Neural cell (in vitro differentiated cells): Measurements from ENCODE around the gene FERMT2. TPM values are rescaled to one million over a fixed set of nuclear protein-coding genes. Genes with fewer than 3 reads are reported as not detected.

Source experiments
- H2AFZ ChIP-seq: fragments of 200-600, 300-800 bp; sonication (generic), shearing (Covaris generic); 2 replicates; pipeline ENCODE4 v1.6.0; 2014; ENCODE audit warnings: low read depth, mild to moderate bottlenecking, antibody characterized with exemption, low read length, moderate library complexity
- H3F3A ChIP-seq: fragments of 200-600 bp; shearing (Covaris generic); 2 replicates; pipeline ENCODE4 v1.6.1; 2016; ENCODE audit warnings: mild to moderate bottlenecking, moderate library complexity, mixed read lengths, antibody characterized with exemption, low read length; ENCODE audit not compliant: insufficient read depth, poor library complexity, severe bottlenecking
- H3K27ac ChIP-seq: fragments of 200-600, 300-800 bp; sonication (generic), shearing (Covaris generic); 2 replicates; pipeline ENCODE4 v1.5.1; 2014; ENCODE audit warnings: mild to moderate bottlenecking, low read length, moderate library complexity
- H3K27me3 ChIP-seq: fragments of 300-800, 200-600 bp; sonication (generic), shearing (Covaris generic); 2 replicates; pipeline ENCODE4 v1.6.0; 2014; ENCODE audit warnings: mild to moderate bottlenecking, low read depth, low read length, moderate library complexity; ENCODE audit not compliant: insufficient read depth
- H3K36me3 ChIP-seq: fragments of 300-800, 200-600 bp; sonication (generic), shearing (Covaris generic); 2 replicates; pipeline ENCODE4 v1.5.1; 2014; ENCODE audit warnings: mild to moderate bottlenecking, antibody characterized with exemption, low read length, moderate library complexity; ENCODE audit not compliant: insufficient read depth
- H3K4me2 ChIP-seq: fragments of 300-800, 200-600 bp; sonication (generic), shearing (Covaris generic); 2 replicates; pipeline ENCODE4 v1.6.0; 2014; ENCODE audit warnings: mild to moderate bottlenecking, low read length
- H3K4me3 ChIP-seq: fragments of 300-800, 200-600 bp; sonication (generic), shearing (Covaris generic); 2 replicates; pipeline ENCODE4 v1.5.1; 2014; ENCODE audit warnings: mild to moderate bottlenecking, low read length, moderate library complexity
- H3K79me2 ChIP-seq: fragments of 200-600 bp; shearing (Covaris generic); replicated peaks from 2 replicates; pipeline ENCODE4 v1.6.0; 2014; ENCODE audit warnings: mild to moderate bottlenecking, low read length, moderate library complexity; ENCODE audit not compliant: insufficient read depth
- H3K9ac ChIP-seq: fragments of 300-800, 200-600 bp; sonication (generic), shearing (Covaris generic); 2 replicates; pipeline ENCODE4 v1.6.1; 2016; ENCODE audit warnings: mild to moderate bottlenecking, low read length, mixed read lengths
- H3K9me2 ChIP-seq: fragments of 200-600 bp; shearing (Covaris generic); 2 replicates; pipeline ENCODE4 v1.6.1; 2016; ENCODE audit warnings: mild to moderate bottlenecking, low read length, mixed read lengths; ENCODE audit not compliant: insufficient read depth
- H3K9me3 ChIP-seq: fragments of 200-600, 300-800 bp; sonication (generic), shearing (Covaris generic); 2 replicates; pipeline ENCODE4 v1.6.1; 2016; ENCODE audit warnings: mild to moderate bottlenecking, mixed run types, low read length, moderate library complexity, mixed read lengths
- H4K20me1 ChIP-seq: fragments of 200-600 bp; shearing (Covaris generic); 2 replicates; pipeline ENCODE4 v1.6.1; 2016; ENCODE audit warnings: mild to moderate bottlenecking, mixed run types; ENCODE audit not compliant: insufficient read depth
- EP300 ChIP-seq: fragments of 450-650 bp; conservative IDR thresholded peaks from 2 replicates; pipeline ENCODE4 v1.6.1; 2014; ENCODE audit warnings: antibody characterized with exemption, mild to moderate bottlenecking, moderate library complexity; ENCODE audit not compliant: poor library complexity, severe bottlenecking
- EZH2 ChIP-seq: fragments of 200-600, 300-800 bp; shearing (Covaris generic), sonication (generic); IDR thresholded peaks from 2 replicates; pipeline ENCODE4 v1.6.1; 2014; ENCODE audit warnings: antibody characterized with exemption, low read length, borderline replicate concordance, mild to moderate bottlenecking; ENCODE audit not compliant: insufficient read depth, poor library complexity, severe bottlenecking
- MXI1 ChIP-seq: fragments of 450-650 bp; conservative IDR thresholded peaks from 2 replicates; pipeline ENCODE4 v1.6.1; 2014; ENCODE audit warnings: antibody characterized with exemption, mild to moderate bottlenecking; ENCODE audit not compliant: poor library complexity, severe bottlenecking
- SMC3 ChIP-seq: fragments of 450-650 bp; conservative IDR thresholded peaks from 2 replicates; pipeline ENCODE4 v1.6.1; 2014; ENCODE audit warnings: antibody characterized with exemption, mild to moderate bottlenecking, moderate library complexity; ENCODE audit not compliant: poor library complexity
- TAF1 ChIP-seq: IDR thresholded peaks from 2 replicates; pipeline ENCODE4 v1.6.1; 2012; ENCODE audit warnings: low read depth
- polyA plus RNA-seq: library from polyadenylated mRNA; depleted of rRNA; stranded (reverse); fragments of >200 nt; gene quantifications from 2 replicates; pipeline ENCODE4 v1.2.3, GENCODE V29; 2014
- TF ChIP-seq, protein P1 (sequence below): IDR thresholded peaks from 2 replicates; pipeline ENCODE4 v1.6.1; 2012; ENCODE audit warnings: borderline replicate concordance

The FERMT2 gene
- polyA plus RNA-seq, 1 donor from 2014 or later = 59.6 TPM

DNA sequence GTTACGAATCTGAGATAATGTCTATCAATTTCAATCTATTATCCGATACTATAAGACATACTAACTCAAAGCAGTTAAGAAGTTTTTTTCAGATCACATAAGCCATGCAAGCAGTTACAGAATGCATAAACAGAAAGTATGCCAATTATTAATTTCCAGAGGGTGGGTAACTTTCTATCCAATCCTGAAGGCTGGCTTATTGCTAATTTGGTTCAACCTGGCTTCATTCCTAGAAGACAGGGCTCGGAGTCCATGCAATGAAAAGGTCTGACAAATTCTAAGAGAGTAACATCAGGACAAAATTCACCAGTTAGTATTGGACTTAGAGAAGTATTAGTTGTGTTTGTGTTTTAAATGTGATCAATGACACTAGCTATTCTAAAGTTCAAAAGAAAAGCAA is 15.0 kb downstream of the FERMT2 start:
- Histone ChIP-seq H3K27me3 (no peaks in the 10 kb centered on the region), H3K36me3 (no peaks in the 10 kb centered on the region), H3K79me2 (peaks cover 17% of the 10 kb centered on the region), H3K9me3 (no peaks in the 10 kb centered on the region), H2AFZ (no peak overlapping the region), H3K4me3 (no peak overlapping the region), H3F3A (no peaks in the 10 kb centered on the region), H3K9me2 (no peaks in the 10 kb centered on the region), H3K27ac (no peak overlapping the region), H4K20me1 (no peaks in the 10 kb centered on the region), H3K9ac (no peak overlapping the region), H3K4me2 (no peak overlapping the region)
- no peak for TF ChIP-seq EZH2
- TF ChIP-seq MXI1 = no peak

DNA sequence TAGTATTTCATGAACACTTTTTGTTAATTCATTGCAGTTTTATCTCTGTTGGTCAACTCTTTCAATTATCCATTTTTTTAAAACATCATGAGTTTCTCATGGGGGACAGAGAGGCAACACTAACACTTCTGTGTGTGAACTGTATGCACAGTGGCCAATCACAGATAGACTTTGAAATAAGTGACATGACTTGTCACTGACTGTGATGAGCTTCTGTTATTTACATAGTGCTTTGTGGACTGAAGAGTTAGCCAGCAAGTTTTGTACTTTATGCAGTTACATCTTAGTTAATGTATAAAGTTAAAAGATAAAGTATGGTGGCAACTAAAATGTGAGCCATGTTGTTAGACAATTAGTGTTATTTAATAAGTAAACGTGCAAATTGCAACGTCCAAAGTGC is 16.1 kb downstream of the FERMT2 start:
- no peak overlapping the region for H3K9ac ChIP-seq
- H4K20me1 ChIP-seq = no peaks in the 10 kb centered on the region
- no peak for TF ChIP-seq EP300
- TF ChIP-seq TAF1 = no peak
- no peak for TF ChIP-seq EZH2
- TF ChIP-seq, protein P1, sequence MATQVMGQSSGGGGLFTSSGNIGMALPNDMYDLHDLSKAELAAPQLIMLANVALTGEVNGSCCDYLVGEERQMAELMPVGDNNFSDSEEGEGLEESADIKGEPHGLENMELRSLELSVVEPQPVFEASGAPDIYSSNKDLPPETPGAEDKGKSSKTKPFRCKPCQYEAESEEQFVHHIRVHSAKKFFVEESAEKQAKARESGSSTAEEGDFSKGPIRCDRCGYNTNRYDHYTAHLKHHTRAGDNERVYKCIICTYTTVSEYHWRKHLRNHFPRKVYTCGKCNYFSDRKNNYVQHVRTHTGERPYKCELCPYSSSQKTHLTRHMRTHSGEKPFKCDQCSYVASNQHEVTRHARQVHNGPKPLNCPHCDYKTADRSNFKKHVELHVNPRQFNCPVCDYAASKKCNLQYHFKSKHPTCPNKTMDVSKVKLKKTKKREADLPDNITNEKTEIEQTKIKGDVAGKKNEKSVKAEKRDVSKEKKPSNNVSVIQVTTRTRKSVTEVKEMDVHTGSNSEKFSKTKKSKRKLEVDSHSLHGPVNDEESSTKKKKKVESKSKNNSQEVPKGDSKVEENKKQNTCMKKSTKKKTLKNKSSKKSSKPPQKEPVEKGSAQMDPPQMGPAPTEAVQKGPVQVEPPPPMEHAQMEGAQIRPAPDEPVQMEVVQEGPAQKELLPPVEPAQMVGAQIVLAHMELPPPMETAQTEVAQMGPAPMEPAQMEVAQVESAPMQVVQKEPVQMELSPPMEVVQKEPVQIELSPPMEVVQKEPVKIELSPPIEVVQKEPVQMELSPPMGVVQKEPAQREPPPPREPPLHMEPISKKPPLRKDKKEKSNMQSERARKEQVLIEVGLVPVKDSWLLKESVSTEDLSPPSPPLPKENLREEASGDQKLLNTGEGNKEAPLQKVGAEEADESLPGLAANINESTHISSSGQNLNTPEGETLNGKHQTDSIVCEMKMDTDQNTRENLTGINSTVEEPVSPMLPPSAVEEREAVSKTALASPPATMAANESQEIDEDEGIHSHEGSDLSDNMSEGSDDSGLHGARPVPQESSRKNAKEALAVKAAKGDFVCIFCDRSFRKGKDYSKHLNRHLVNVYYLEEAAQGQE = no peak

DNA sequence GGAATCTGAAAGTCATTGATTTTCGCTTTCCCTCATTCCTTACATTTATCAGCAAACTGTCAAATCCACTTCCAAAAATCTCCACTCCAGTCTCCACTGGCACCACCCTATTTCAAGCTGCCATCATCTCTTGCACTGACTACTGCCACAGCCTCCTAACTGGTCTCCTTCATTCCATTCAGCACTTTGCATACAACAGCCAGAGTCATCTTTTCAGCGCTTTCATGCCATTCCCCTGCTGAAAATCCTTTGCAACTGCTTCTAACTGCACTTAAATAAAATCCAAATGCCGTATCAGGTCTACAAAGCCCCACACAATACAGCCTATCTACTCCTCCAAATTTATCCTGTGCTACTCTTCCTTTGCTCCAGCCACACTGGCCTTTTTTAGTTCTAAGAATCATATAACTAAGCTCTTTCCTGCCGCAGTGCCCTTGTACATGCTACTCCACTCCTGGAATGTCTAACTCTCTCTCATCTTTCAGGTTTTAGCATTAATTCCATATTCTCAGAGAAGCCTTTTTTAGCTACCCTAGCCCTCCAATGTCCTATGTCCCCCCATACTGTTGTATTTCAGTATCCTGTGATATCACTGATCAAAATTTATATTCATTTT is 21.6 kb downstream of the FERMT2 start:
- peaks cover 25% of the 10 kb centered on the region for H3K79me2 ChIP-seq
- no peaks in the 10 kb centered on the region for H3K27me3 ChIP-seq
- H3K4me3 ChIP-seq = no peak overlapping the region
- H3K4me2 ChIP-seq = no peak overlapping the region
- H3K9me2 ChIP-seq = no peaks in the 10 kb centered on the region
- no peak overlapping the region for H3K27ac ChIP-seq
- H4K20me1 ChIP-seq = no peaks in the 10 kb centered on the region
- no peak overlapping the region for H3K9ac ChIP-seq
- no peaks in the 10 kb centered on the region for H3K9me3 ChIP-seq
- TF ChIP-seq EP300 (no peak), SMC3 (no peak)
- TF ChIP-seq, protein P1 = no peak
- H3F3A ChIP-seq = no peaks in the 10 kb centered on the region
- H2AFZ ChIP-seq = no peak overlapping the region
- H3K36me3 ChIP-seq = no peaks in the 10 kb centered on the region

More for the DNA sequence above, 16.1 kb downstream of the FERMT2 start:
- no peaks in the 10 kb centered on the region for H3K9me2 ChIP-seq
- H3K4me2 ChIP-seq = no peak overlapping the region
- no peak overlapping the region for H3K27ac ChIP-seq
- H3K27me3 ChIP-seq = no peaks in the 10 kb centered on the region
- no peak overlapping the region for H2AFZ ChIP-seq
- H3K4me3 ChIP-seq = no peak overlapping the region
- no peaks in the 10 kb centered on the region for H3F3A ChIP-seq
- no peaks in the 10 kb centered on the region for H3K9me3 ChIP-seq
- H3K79me2 ChIP-seq = peaks cover 9% of the 10 kb centered on the region
- no peaks in the 10 kb centered on the region for H3K36me3 ChIP-seq
